Measurements from ENCODE around the gene HOXB9. TPM values are rescaled to one million over a fixed set of nuclear protein-coding genes. Genes with fewer than 3 reads are reported as not detected.
A peak's percentile ranks its signal among the peaks of the same experiment; 100 is the strongest.

Gene HOXB9
- polyA plus RNA-seq, 3 donors = not detected

GRCh38 chr17:48655913-48656312 is 29.8 kb upstream of the HOXB9 start:
- no peak overlapping the region for H3K27ac Mint-ChIP-seq
- Histone ChIP-seq H3K27me3 (ENCODE audit: control insufficient read depth in 2 of 2, insufficient read depth in 2 of 2, low read length in 2 of 2) (peaks cover 11% of the 10 kb centered on the region in 2 donors), H3K4me2 (replicated peaks; ENCODE audit: extremely low read depth, low read length, poor library complexity, severe bottlenecking) (no peak overlapping the region), H3K9me3 (replicated peaks in 1 of 2; ENCODE audit: control insufficient read depth in 1 of 2, insufficient read depth in 1 of 2, low read length in 2 of 2) (no peaks in the 10 kb centered on the region), H3K9ac (ENCODE audit: insufficient read depth, low read length, poor library complexity, severe bottlenecking) (no peak overlapping the region), H3K4me3 (replicated peaks in 1 of 3; ENCODE audit: low read depth in 2 of 3, low read length in 3 of 3) (no peak overlapping the region), H2AFZ (ENCODE audit: insufficient read depth, low read depth, low read length, poor library complexity, severe bottlenecking) (no peak overlapping the region), H3K36me3 (replicated peaks in 1 of 2; ENCODE audit: control insufficient read depth in 1 of 2, insufficient read depth in 2 of 2, low read length in 2 of 2) (no peaks in the 10 kb centered on the region), H3K4me1 (ENCODE audit: control insufficient read depth in 1 of 2, insufficient read depth in 2 of 2, low read length in 2 of 2) (no peaks in the 10 kb centered on the region), H3K27ac (ENCODE audit: low read depth in 1 of 2, low read length in 2 of 2) (no peak overlapping the region), H3K79me2 (ENCODE audit: insufficient read depth, low read length) (no peaks in the 10 kb centered on the region), H4K20me1 (ENCODE audit: insufficient read depth, low read length) (no peaks in the 10 kb centered on the region)
- TF ChIP-seq CTCF (IDR thresholded peaks at IDR 0.05) = no peak
- no peak overlapping the region for H3K4me3 Mint-ChIP-seq
- H3K36me3 Mint-ChIP-seq = no peaks in the 10 kb centered on the region
- peaks cover 18 to 46% (median 41%) of the 10 kb centered on the region in 3 donors for H3K27me3 Mint-ChIP-seq (ENCODE audit: low read depth in 3 of 3)
- no peaks in the 10 kb centered on the region for H3K4me1 Mint-ChIP-seq
- H3K9me3 Mint-ChIP-seq = peaks cover 0 to 2% (median 0%) of the 10 kb centered on the region in 7 donors
- DNase-seq = no peak
- intact Hi-C loops (cut with micrococcal nuclease) = no loop called here

GRCh38 chr17:48649741-48650140 is 23.6 kb upstream of the HOXB9 start:
- DNase-seq = no peak
- H3K4me1 Mint-ChIP-seq = peaks cover 13% of the 10 kb centered on the region

More at GRCh38 chr17:48649741-48650140, 23.6 kb upstream of the HOXB9 start:
- Histone ChIP-seq H2AFZ (ENCODE audit: insufficient read depth, low read depth, low read length, poor library complexity, severe bottlenecking) (no peak overlapping the region), H3K4me3 (replicated peaks in 1 of 3; ENCODE audit: low read depth in 2 of 3, low read length in 3 of 3) (no peak overlapping the region), H3K9ac (ENCODE audit: insufficient read depth, low read length, poor library complexity, severe bottlenecking) (no peak overlapping the region), H4K20me1 (ENCODE audit: insufficient read depth, low read length) (no peaks in the 10 kb centered on the region), H3K27me3 (ENCODE audit: control insufficient read depth in 2 of 2, insufficient read depth in 2 of 2, low read length in 2 of 2) (peaks cover 39 to 54% of the 10 kb centered on the region in 2 donors), H3K79me2 (ENCODE audit: insufficient read depth, low read length) (no peaks in the 10 kb centered on the region), H3K36me3 (replicated peaks in 1 of 2; ENCODE audit: control insufficient read depth in 1 of 2, insufficient read depth in 2 of 2, low read length in 2 of 2) (no peaks in the 10 kb centered on the region), H3K4me2 (replicated peaks; ENCODE audit: extremely low read depth, low read length, poor library complexity, severe bottlenecking) (no peak overlapping the region), H3K4me1 (ENCODE audit: control insufficient read depth in 1 of 2, insufficient read depth in 2 of 2, low read length in 2 of 2) (peaks cover 7 to 18% of the 10 kb centered on the region in 2 donors), H3K27ac (ENCODE audit: low read depth in 1 of 2, low read length in 2 of 2) (no peak overlapping the region), H3K9me3 (replicated peaks in 1 of 2; ENCODE audit: control insufficient read depth in 1 of 2, insufficient read depth in 1 of 2, low read length in 2 of 2) (peaks cover 0 to 9% of the 10 kb centered on the region in 2 donors)
- no peak for TF ChIP-seq CTCF (IDR thresholded peaks at IDR 0.05)
- Mint-ChIP-seq H3K36me3 (peaks cover 0 to 2% of the 10 kb centered on the region in 2 donors), H3K9me3 (peaks cover 0 to 7% (median 0%) of the 10 kb centered on the region in 7 donors), H3K27me3 (ENCODE audit: low read depth in 3 of 3) (peaks cover 49 to 77% (median 75%) of the 10 kb centered on the region in 3 donors), H3K4me3 (peak overlapping the region in 1 of 2 donors; percentile 48), H3K27ac (no peak overlapping the region)
- intact Hi-C loops (cut with micrococcal nuclease) = no loop called here
- no CpG with 5 or more reads among the region's 1 CpG for WGBS (ENCODE audit: insufficient coverage)
